BLaER1 treated with 17β-estradiol and CSF1 and Interleukin-3, amounts not matched to agents 10 nM and 100 nM (cell line): ENCODE measurements around the gene LIMK1.
"Not testable (repeated sequence)": the region's sequence is repeated elsewhere in the genome, so short reads cannot be mapped to it uniquely, and the experiment has no call there.

ENCODE experiments used
- H3K27ac ChIP-seq, 11 experiments: shearing (Covaris generic); formaldehyde crosslinking; 2 replicates each; pipeline ENCODE4 v1.8.1; 2022
- H3K27me3 ChIP-seq, 11 experiments: shearing (Covaris generic); formaldehyde crosslinking; 2 replicates each; pipeline ENCODE4 v1.8.1; 2022
- H3K36me3 ChIP-seq, 11 experiments: shearing (Covaris generic); formaldehyde crosslinking; 2 replicates each; pipeline ENCODE4 v1.8.1; 2022
- H3K4me1 ChIP-seq, 10 experiments: shearing (Covaris generic); formaldehyde crosslinking; 2 replicates each; pipeline ENCODE4 v1.8.1; 2022
- H3K4me2 ChIP-seq, 11 experiments: shearing (Covaris generic); formaldehyde crosslinking; 2 replicates each; pipeline ENCODE4 v1.8.1; 2022
- H3K4me3 ChIP-seq, 10 experiments: shearing (Covaris generic); formaldehyde crosslinking; 2 replicates each; pipeline ENCODE4 v1.8.1; 2022
- H3K9ac ChIP-seq, 11 experiments: shearing (Covaris generic); formaldehyde crosslinking; 2 replicates each; pipeline ENCODE4 v1.8.1; 2022
- H3K9me3 ChIP-seq, 11 experiments: shearing (Covaris generic); formaldehyde crosslinking; replicated peaks in 1 of 11; 2 replicates each; pipeline ENCODE4 v1.8.1; 2022
- H4K20me1 ChIP-seq, 11 experiments: shearing (Covaris generic); formaldehyde crosslinking; 2 replicates each; pipeline ENCODE4 v1.8.1; 2022
- Cebpa-rat ChIP-seq, 11 experiments: shearing (Covaris generic); IDR thresholded peaks; 2 replicates each; pipeline ENCODE4 v1.8.1; 2022

The LIMK1 gene

DNA sequence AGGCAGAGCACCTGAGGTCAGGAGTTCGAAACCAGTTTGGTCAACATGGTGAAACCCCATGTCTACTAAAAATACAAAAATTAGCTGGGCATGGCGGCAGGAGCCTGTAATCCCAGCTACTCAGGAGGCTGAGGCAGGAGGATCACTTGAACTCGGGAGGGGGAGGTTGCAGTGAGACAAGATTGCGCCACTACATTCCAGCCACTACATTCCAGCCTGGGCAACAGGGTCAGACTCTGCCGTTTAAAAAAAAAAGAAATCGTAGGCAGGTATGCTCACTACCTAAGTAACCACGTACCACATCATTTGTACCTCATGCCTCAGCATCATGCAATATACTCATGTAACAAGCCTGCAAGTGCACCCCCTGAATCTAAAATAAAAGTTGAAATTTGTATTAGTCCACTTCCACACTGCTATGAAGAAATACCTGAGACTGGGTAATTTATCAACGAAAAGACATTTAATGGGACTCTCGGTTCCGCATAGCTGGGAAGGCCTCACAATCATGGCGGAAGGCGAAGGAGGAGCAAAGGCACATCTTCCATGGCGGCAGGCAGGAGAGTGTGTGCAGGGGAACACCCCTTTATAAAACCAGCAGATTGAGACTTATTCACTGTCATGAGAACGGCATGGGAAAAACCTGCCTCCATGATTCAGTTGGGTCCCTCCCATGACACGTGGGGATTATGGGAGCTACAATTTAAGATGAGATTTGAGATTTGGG lies 82.4 kb downstream of the LIMK1 start:
- H3K4me3 ChIP-seq, result no peak overlapping the region
- no peaks in the 10 kb centered on the region for H4K20me1 ChIP-seq
- TF ChIP-seq Cebpa-rat (IDR thresholded peaks at IDR 0.05), result peak in 1 of 11 experiments; percentile 27; a peak in 1 of 22 replicates
- H3K27ac ChIP-seq, result no peak overlapping the region
- no peak overlapping the region for H3K9ac ChIP-seq
- H3K4me1 ChIP-seq, result peaks cover 0 to 22% (median 11%) of the 10 kb centered on the region in 10 experiments; a peak in 11 of 20 replicates
- H3K36me3 ChIP-seq, result no peaks in the 10 kb centered on the region
- peaks cover 0 to 4% (median 0%) of the 10 kb centered on the region in 11 experiments; a peak in 1 of 22 replicates for H3K9me3 ChIP-seq
- H3K27me3 ChIP-seq, result no peaks in the 10 kb centered on the region
- no peak overlapping the region for H3K4me2 ChIP-seq

GRCh38 chr7:74167324-74167723 lies 83.7 kb downstream of the LIMK1 start:
- H3K27me3 ChIP-seq, H3K27ac ChIP-seq: not testable (repeated sequence)
- H3K4me2 ChIP-seq, result peak overlapping the region in 6 of 11 experiments; percentile 0 to 41 (median 16); a peak in 6 of 22 replicates

More at GRCh38 chr7:74167324-74167723, 83.7 kb downstream of the LIMK1 start:
- H3K36me3 ChIP-seq, H3K9me3 ChIP-seq, H4K20me1 ChIP-seq, H3K9ac ChIP-seq, H3K4me3 ChIP-seq: not testable (repeated sequence)
- peaks cover 0 to 15% (median 9%) of the 10 kb centered on the region in 10 experiments; a peak in 11 of 20 replicates for H3K4me1 ChIP-seq
